Glomerular endothelial cell (primary cell): ENCODE data around the gene PELO. TPM values are rescaled to one million over a fixed set of nuclear protein-coding genes. Genes with fewer than 3 reads are reported as not detected.

Experiments
- DNase-seq: peaks from one replicate; pipeline ENCODE4 v3.0.0-alpha.2; 2011; ENCODE audit warnings: low read depth, low spot score; ENCODE audit errors: extremely low read depth
- total RNA-seq: library from RNA; depleted of rRNA; stranded (reverse); fragments of >200 nt; gene quantifications from 2 replicates; pipeline ENCODE4 v1.2.3, GENCODE V29; 2015

Gene PELO
- total RNA-seq, 1 donor from 2014 or later, result 31.1 TPM

- no peak for DNase-seq
These were observed 16.2 kb upstream of the PELO start for GRCh38 chr5:52771343-52772039.

- no peak for DNase-seq
These were observed 15.0 kb upstream of the PELO start for GRCh38 chr5:52772668-52773067.

DNA sequence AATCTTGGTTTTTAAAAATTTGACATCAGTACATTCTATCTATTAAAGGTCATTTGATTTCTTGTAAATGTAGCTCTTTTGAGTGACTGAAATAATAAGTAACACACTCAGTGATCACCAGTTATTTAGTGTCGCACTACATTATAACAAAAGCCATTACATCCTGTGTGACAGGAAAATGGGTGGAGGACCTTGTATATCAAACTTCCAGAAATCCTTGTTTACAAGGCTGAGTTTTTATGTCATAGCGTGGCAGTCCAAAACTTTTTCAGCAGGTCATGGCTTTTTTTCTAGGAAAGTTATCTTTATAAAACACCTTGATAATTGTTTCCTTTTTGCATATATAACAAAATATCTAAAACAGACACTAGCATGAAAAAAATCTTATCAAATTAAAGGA lies 14.4 kb upstream of the PELO start:
- no peak for DNase-seq

- no peak for DNase-seq
These were observed 13.7 kb upstream of the PELO start for GRCh38 chr5:52774005-52774410.

- DNase-seq, result no peak
These were observed 11.6 kb upstream of the PELO start for GRCh38 chr5:52776116-52776515.

DNA sequence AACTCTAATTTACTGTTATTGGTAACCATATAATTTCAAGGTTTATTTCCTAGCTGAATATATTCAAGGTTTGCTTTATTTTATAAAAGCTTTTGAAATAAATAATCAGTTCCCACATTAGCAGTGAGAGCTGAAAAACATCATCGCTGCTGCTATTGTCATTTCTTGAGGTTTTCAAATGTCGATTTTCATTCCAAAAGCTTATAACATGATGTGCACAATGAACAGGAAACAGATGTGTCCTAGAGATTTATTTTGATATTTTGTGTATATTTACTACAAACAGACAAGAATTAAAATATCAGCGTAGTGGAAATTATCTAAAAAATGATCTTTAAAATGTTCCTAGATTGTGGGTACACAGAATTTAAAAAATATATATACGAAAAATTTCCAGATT lies 10.5 kb upstream of the PELO start:
- DNase-seq, result no peak

DNA sequence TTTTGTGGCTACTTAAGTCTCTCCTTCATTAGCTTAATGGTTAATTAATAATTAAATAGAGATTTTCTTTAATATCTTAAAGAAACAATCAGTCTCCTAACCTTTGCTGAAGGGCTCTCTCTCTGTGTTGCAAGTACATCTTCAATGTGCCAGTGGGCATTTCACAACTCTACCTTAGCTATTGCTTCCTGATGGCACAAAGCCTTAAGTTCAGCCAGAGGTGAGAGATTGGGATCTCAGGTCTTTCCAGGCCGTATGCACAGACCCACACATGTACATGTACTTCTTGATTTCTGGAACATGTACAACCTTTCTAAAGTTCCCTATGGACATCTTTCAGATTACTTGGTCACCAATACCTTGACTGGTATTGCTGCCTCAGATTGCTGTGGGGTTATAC lies 8.9 kb upstream of the PELO start:
- DNase-seq, result no peak

DNA sequence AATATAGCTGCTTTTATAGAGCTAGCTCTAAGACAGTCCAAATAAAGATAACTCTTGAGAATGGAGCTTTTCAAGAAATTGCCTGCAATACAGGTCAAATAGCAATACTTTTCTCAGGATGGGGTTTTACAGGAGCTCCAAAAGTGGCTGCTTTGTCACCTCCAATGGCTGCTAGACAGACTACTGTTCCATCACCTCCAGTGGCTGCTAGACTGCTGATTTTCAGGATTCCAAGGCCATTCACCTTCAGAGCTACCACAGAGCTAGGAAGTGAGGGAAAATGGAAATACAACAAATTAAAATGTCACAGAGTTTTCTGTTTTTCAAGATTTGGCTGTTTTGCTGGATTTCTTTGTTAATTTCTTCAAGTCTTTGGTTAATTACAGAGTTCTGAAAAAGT lies 8.5 kb upstream of the PELO start:
- no peak for DNase-seq

DNA sequence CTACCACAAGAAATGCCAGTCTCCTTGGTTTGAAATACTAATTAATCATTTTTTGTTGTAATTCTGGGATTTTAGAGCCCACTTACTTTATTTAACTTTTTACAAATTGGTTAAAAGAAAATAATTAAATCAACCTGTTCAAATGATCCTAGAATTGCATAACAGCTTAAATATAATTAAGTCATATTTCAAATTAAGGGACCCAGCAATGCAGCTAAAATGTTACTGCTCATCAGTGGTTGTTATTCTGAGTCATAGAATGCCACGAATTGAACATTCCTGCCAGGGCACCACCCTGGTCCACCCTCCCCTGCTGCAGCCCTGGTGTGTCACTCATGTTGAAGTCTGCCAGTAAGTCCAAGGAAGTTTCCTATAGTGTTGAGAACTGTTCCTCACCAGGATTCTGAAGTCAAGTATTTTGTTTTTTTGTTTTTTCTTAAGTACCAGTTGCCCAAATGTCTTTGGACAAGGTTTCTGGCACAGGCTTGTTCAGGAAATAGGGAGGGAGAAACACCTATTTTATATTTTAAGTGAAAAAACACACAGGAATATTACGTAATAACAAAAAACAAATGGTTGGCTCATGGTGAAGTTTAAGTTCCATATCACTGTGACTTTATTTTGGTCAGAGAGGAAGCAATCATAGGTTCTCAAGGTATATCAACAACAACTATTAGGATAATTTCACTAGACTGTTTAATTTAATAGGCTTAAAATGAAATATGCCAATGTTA lies 4.3 kb upstream of the PELO start:
- no peak for DNase-seq

DNA sequence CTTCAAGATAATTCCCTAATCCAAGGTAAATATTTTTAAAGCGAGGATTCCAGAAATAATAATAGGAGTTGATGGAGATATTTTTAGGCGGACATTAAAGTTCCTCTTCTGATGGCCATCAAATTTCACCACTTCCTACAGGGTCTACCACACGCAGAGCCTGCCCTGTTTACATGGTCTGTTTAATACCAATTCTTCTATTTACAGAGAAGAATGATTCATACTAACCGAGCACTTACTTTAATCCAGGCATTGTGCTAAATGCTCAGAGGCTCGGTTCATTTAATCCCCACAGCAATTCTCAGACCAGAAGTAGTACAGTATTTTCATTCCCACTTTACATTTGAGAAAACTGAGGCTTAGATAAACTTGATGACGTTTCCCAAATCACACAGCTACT lies 3.0 kb upstream of the PELO start:
- DNase-seq, result no peak

- DNase-seq, result no peak
These were observed 1.3 kb upstream of the PELO start for GRCh38 chr5:52786391-52786790.

DNA sequence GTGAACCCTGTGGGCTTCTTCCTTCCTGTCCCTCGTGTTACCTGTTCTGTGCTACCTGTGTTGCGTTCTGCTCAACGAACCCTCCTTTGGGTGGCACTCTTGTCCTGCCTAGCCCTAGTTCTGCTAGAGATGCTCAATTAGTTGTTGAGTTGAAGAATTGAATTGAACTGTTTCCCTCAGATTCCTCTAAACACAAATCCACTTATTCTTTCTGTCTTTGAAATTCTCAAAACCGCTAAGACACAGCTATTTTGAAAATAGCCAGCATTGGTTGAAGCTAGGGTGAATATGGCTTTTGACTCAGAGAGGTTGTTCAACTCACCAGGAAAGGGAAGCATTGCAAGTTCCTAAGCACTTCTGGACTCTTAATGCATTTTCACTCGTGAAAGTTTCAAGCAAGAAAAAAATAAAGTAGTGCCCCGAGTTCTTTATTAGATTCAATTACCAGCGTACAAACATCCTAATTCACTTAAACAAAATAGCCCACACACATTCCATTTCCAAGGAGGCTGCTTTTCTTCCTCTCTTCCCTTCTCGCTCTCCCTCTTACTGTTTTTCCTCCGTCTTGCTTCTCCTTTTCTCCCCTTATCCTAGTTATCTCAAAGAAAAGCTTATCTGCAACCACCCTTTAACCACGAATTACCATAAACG lies 642 bp upstream of the PELO start:
- no peak for DNase-seq

- no peak for DNase-seq
These were observed 747 bp downstream of the PELO start for GRCh38 chr5:52788505-52788821.

DNA sequence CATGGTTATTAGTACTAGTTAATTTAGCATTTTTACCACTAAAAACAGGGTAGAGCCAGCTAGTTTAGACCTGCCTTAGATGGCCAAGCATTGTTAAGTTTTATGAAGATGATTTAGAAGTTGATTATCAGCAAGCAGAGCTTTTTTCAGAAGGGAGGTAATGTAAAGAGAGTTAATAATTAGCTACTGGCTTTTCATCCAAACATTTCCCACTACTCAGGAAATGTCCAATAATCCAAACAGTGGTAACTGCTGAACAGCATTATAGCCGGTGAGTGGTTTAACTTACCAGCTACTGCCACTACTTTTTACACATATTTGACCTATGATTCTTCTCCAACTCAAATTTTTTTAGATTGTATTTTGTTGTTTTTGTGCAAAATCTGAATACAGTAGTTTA lies 1.7 kb downstream of the PELO start:
- no peak for DNase-seq

DNA sequence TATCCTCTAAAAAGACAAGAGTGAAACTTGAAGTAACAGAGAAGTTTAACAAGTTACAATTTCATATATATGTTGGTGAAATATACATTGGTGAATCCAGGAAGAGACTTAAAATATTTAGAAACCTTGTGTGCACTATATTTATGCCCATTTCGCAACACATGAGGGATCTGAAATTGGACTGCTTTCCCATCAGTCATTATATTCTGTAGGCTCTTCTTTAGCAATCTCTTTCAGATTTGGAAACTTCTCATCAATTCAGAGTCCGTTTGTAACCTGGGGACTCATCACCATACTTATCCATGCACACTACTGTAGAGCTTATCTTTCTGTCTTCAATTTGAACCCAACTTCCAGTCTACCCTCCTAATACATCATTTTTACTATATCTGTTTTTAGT lies 2.1 kb downstream of the PELO start:
- no peak for DNase-seq

GRCh38 chr5:52791366-52791765 lies 3.6 kb downstream of the PELO start:
- no peak for DNase-seq

- no peak for DNase-seq
These were observed 6.8 kb downstream of the PELO start for GRCh38 chr5:52794519-52794918.

DNA sequence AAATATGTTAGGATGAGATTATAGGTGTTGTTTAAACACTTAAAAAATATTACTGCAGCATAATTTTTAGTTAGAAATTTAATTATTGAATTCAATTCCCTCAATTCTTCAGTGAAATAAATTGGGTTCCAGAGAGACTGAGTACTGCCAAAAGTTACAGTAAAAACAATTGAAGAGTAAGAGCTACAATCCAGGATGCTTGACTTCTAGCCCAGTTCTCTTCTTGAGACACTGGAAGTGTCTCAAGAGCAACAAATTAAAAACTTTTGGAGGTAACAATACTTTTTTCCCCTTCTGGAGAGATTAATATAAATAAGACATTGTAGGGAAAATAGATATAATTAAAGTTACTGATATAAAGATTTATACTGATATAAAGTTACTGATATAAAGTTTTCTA lies 8.3 kb downstream of the PELO start:
- DNase-seq, result no peak

DNA sequence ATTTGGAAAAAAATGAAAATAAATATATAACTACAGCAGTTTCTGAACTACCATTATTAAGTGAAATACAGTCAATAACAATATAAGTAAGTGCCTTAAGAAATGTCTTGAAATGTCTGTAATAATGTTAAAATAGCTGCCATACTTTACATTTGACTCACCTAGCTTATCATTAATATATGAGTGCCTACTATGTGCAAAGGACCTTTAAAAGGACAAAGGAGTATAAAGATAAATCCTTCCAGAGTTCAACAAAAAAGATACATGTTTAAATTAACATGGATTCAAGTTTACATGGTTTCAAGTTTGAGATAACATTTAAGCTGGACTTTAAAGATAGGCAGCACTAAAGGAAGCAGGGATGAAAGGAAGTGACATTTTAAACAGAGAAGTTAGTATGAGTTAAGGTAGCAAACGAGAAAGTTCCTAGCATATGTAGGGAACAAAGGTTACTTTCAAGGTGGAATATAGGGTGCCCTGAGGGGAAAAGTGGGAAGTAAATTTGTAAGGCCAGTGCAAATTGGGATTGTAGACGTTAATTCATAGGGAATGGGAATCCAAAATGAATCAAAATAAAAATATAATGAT lies 8.9 kb downstream of the PELO start:
- no peak for DNase-seq

- DNase-seq, result no peak
These were observed 11.2 kb downstream of the PELO start for GRCh38 chr5:52798938-52799337.

GRCh38 chr5:52799358-52799982 lies 11.8 kb downstream of the PELO start:
- DNase-seq, result no peak
